GM19324 (cell line): ENCODE results near the gene MRPS22.
"Not testable (repeated sequence)": the region's sequence is repeated elsewhere in the genome, so short reads cannot be mapped to it uniquely, and the experiment has no call there.

Experiments used
- ATAC-seq: cut with Tn5 transposase; IDR thresholded peaks from one replicate; pipeline ENCODE4 v1.9.1; 2021; ENCODE audit warnings: mild to moderate bottlenecking, moderate library complexity; ENCODE audit not compliant: unreplicated experiment, low FRiP score

MRPS22 gene

DNA sequence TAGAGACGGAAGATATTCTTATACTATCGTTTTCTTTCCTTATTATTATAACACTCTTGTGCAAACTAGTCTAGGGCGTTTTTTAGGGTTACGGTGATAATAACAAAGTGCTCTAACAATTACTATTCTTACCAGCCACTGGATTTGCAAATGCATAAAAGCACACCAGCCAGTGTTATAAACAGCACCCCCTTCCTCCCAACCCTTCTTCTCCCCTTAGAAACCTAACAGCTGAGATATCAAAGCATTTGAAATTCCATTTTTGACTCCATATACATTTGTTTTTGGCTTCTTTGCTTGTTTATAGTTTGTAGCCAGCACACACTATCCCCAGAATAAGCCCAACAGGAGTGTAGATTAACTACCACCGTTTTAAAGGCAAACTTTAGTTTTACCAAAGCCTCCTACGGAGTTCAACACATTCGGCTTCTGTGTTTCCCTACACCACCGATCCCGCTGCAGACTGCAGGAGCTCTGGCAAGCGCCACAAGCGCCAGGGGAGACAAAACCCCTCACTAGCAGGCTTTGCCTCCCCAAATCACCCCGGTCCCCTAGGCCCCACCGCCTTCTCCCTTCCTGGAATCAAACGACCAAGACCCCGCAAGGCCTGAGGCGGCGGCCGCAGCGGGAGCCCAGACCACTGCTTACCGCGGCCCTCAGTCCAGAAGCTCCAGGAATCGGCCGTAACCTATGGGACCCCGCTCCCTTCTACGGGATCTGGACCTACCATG lies 45.2 kb downstream of the MRPS22 start:
- peak; percentile 40 for ATAC-seq

DNA sequence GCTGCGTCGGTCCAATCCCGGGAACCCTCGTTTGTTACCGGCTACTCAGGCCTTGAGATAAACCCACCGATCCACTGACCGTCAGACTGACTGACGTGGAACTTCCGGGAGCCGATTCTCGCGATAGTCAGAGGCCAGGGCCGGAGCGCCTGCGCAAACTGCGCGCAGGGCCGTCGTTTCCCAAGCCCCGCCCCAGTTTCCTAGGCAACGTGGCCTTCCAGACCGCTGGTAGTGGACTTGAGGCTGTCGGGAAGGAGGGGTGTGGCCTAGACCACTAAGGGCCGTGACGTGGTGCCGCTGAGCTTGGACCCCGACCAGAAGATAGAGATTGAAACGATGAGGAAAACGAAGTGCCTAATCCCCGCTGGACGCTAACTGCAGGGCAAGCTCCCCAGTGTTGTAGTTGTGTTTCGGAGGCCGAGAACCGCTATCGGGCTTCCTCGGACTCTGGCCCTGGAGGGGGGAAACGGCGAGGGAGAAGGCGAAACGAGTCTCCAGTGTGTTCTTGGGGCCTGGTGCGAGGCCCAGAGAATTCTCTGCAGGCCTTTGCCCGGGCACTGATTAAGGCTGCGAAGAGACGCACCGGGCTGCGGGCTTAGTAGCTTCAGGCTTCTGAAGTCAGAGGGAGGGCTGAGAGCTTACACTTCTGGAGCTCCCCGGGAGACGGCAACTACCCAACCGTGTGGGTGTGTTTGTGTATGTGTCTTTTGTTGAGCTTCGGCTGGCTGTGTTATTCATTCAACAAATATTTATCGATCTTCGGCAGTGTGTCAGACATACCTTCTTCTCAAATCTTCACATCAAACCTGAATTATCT lies 45.9 kb downstream of the MRPS22 start, which contains the start of gene COPB2:
Gene COPB2, minus strand, starts transcription at position 96 of the 817 bp plus-strand sequence. CDS start 97 bp downstream, outside the sequence.
- ATAC-seq, result peak; percentile 99

DNA sequence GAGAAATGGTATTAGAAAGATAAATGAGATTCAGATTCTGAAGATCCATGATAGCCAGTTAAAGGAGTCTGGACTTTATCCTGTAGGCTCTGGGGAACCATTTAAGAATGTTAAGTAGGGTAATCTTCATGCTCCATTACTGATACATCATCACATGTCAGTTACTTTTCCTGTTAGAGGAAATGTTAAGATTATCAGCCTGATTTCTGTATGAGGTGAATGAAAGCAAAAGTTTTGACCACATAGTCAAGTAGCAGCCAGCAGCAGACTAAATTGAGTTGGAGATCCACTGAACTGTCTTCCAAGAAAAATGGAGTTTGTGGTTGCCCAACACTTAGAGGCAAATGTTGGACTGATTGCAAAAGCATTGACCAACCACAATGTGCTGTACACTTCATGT lies 50.3 kb downstream of the MRPS22 start:
- no peak for ATAC-seq

DNA sequence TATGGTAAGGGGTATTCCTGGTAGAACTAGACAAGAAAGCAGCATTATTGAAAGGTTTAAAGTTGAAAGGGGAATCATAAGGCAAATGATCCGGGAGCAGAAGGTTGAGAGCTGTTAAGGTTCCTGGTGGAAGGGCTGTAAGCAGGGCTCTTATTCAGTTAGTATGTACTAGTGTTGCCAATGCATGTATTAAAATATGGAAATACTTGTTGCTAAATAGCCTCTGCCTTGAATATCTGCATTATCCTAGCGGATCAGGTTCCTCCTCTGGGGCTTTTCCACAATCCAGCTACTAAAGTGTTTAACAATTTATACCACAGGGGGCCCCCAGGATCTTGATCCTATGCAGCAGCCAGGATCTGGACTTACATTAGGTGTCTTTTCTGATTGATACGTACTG lies 52.9 kb downstream of the MRPS22 start:
- no peak for ATAC-seq

DNA sequence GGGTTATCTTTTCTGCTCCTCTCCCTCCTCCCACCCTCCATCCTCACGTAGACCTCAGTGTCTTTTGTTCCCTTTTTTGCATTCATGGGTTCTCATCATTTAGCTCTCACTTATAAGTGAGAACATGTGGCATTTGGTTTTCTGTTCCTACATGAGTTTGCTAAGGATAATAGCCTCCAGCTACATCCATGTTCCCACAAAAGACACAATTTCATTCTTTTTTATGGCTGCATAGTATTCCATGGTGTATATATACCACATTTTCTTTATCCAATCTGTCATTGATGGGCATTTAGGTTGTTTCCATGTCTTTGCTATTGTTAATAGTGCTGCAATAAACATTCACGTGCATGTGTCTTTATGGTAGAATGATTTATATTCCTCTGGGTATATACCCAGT lies 57.3 kb downstream of the MRPS22 start:
- ATAC-seq, result not testable (repeated sequence)
